Muscle of leg (tissue), 11 donors: ENCODE measurements around the gene KIF3A. TPM values are rescaled to one million over a fixed set of nuclear protein-coding genes. Genes with fewer than 3 reads are reported as not detected.

Experiments
- DNase-seq: peaks from one replicate; pipeline ENCODE4 v3.0.0; 2013
- H3K27ac ChIP-seq: one replicate; pipeline ENCODE4 v1.5.1; 2013; ENCODE audit warnings: mild to moderate bottlenecking, low read length, control low read depth
- H3K27me3 ChIP-seq: one replicate; pipeline ENCODE4 v1.6.1; 2013; ENCODE audit warnings: low read length; ENCODE audit not compliant: control insufficient read depth, insufficient read depth
- H3K36me3 ChIP-seq: one replicate; pipeline ENCODE4 v1.6.1; 2013; ENCODE audit warnings: low read length; ENCODE audit not compliant: control insufficient read depth, insufficient read depth
- H3K4me1 ChIP-seq: one replicate; pipeline ENCODE4 v1.6.1; 2013; ENCODE audit warnings: low read length; ENCODE audit not compliant: control insufficient read depth, insufficient read depth
- H3K4me3 ChIP-seq: one replicate; pipeline ENCODE4 v1.5.1; 2013; ENCODE audit warnings: low read length, control low read depth
- H3K9me3 ChIP-seq: replicated peaks from 2 replicates; pipeline ENCODE4 v1.6.1; 2013; ENCODE audit warnings: low read depth, low read length; ENCODE audit not compliant: control insufficient read depth
- WGBS: methylation state at CpG from one replicate; pipeline ENCODE4 v1.1.5; 2013; ENCODE audit warnings: missing lambda C conversion rate; ENCODE audit not compliant: insufficient coverage; 5-methylcytosine and 5-hydroxymethylcytosine counted together
- polyA plus RNA-seq, 8 donors: library from polyadenylated mRNA; unstranded; fragments of 120-200 nt; gene quantifications; one replicate each; pipeline versions ENCODE4 v1.2.1 to v1.2.3, GENCODE V29; 2013; ENCODE audit warnings: inconsistent platforms in 1 of 8, low replicate concordance in 1 of 8; ENCODE audit not compliant: insufficient read length in 8 of 8, insufficient read depth in 1 of 8
- total RNA-seq: library from RNA; stranded (reverse); fragments of 120-200 nt; gene quantifications from one replicate; pipeline ENCODE4 v1.2.4, GENCODE V29; 2013

Gene KIF3A
- total and polyA plus RNA-seq, 9 donors = 4.2 to 10.3 (median 6.6) TPM

GRCh38 chr5:132688536-132689339 is 48.6 kb downstream of the KIF3A start:
- Histone ChIP-seq H3K9me3 (no peaks in the 10 kb centered on the region), H3K4me1 (no peaks in the 10 kb centered on the region), H3K27me3 (no peaks in the 10 kb centered on the region), H3K4me3 (no peak overlapping the region), H3K36me3 (no peaks in the 10 kb centered on the region), H3K27ac (no peak overlapping the region)
- 40% methylated on average over 1 of the region's 7 CpGs for WGBS
- no peak for DNase-seq

GRCh38 chr5:132687995-132688394 is 49.4 kb downstream of the KIF3A start:
- no peak for DNase-seq
- Histone ChIP-seq H3K27me3 (no peaks in the 10 kb centered on the region), H3K27ac (no peak overlapping the region), H3K36me3 (no peaks in the 10 kb centered on the region), H3K4me3 (no peak overlapping the region), H3K4me1 (no peaks in the 10 kb centered on the region), H3K9me3 (no peaks in the 10 kb centered on the region)
- WGBS = 89% methylated on average over 4 of the region's 5 CpGs

- H3K4me3 ChIP-seq = no peak overlapping the region
- no peaks in the 10 kb centered on the region for H3K27me3 ChIP-seq
- H3K36me3 ChIP-seq = no peaks in the 10 kb centered on the region
- no peaks in the 10 kb centered on the region for H3K4me1 ChIP-seq
- DNase-seq = no peak
- H3K9me3 ChIP-seq = no peaks in the 10 kb centered on the region
- no peak overlapping the region for H3K27ac ChIP-seq
- 100% methylated on average over 1 of the region's 3 CpGs for whole genome bisulfite sequencing
Observed at GRCh38 chr5:132686193-132686592, 51.2 kb downstream of the KIF3A start.

GRCh38 chr5:132684922-132685720 is 52.2 kb downstream of the KIF3A start:
- no peaks in the 10 kb centered on the region for H3K9me3 ChIP-seq
- H3K36me3 ChIP-seq = no peaks in the 10 kb centered on the region
- H3K4me1 ChIP-seq = no peaks in the 10 kb centered on the region
- no peak for DNase-seq
- 96% methylated on average over 7 of the region's 12 CpGs for WGBS
- no peak overlapping the region for H3K4me3 ChIP-seq
- H3K27me3 ChIP-seq = no peaks in the 10 kb centered on the region
- H3K27ac ChIP-seq = no peak overlapping the region

- no peaks in the 10 kb centered on the region for H3K4me1 ChIP-seq
- H3K27me3 ChIP-seq = no peaks in the 10 kb centered on the region
- H3K4me3 ChIP-seq = no peak overlapping the region
- DNase-seq = no peak
- no peak overlapping the region for H3K27ac ChIP-seq
- no CpG with 5 or more reads among the region's 6 CpGs for WGBS
- no peaks in the 10 kb centered on the region for H3K36me3 ChIP-seq
- no peaks in the 10 kb centered on the region for H3K9me3 ChIP-seq
Observed at GRCh38 chr5:132684491-132684890, 52.9 kb downstream of the KIF3A start.

- Histone ChIP-seq H3K4me3 (no peak overlapping the region), H3K4me1 (no peaks in the 10 kb centered on the region), H3K27ac (no peak overlapping the region), H3K27me3 (no peaks in the 10 kb centered on the region), H3K36me3 (no peaks in the 10 kb centered on the region), H3K9me3 (no peaks in the 10 kb centered on the region)
- WGBS = 92% methylated on average over 2 of the region's 4 CpGs
- no peak for DNase-seq
Observed at GRCh38 chr5:132681983-132682382, 55.4 kb downstream of the KIF3A start.

- no peak overlapping the region for H3K4me3 ChIP-seq
- H3K9me3 ChIP-seq = no peaks in the 10 kb centered on the region
- 95% methylated on average over 1 of the region's 2 CpGs for whole genome bisulfite sequencing
- no peaks in the 10 kb centered on the region for H3K36me3 ChIP-seq
- no peaks in the 10 kb centered on the region for H3K4me1 ChIP-seq
- no peaks in the 10 kb centered on the region for H3K27me3 ChIP-seq
- no peak overlapping the region for H3K27ac ChIP-seq
- no peak for DNase-seq
Observed at GRCh38 chr5:132681476-132681831, 55.9 kb downstream of the KIF3A start.

- Histone ChIP-seq H3K4me3 (no peak overlapping the region), H3K9me3 (no peaks in the 10 kb centered on the region), H3K4me1 (no peaks in the 10 kb centered on the region), H3K27me3 (no peaks in the 10 kb centered on the region), H3K36me3 (no peaks in the 10 kb centered on the region), H3K27ac (no peak overlapping the region)
- no peak for DNase-seq
- 87% methylated on average over 7 of the region's 8 CpGs for WGBS
Observed at GRCh38 chr5:132680780-132681475, 56.4 kb downstream of the KIF3A start.

- Histone ChIP-seq H3K9me3 (no peaks in the 10 kb centered on the region), H3K27ac (no peak overlapping the region), H3K36me3 (no peaks in the 10 kb centered on the region), H3K4me1 (no peaks in the 10 kb centered on the region), H3K27me3 (no peaks in the 10 kb centered on the region), H3K4me3 (no peak overlapping the region)
- 88% methylated on average over 12 of the region's 15 CpGs for WGBS
- no peak for DNase-seq
Observed at GRCh38 chr5:132679717-132680380, 57.5 kb downstream of the KIF3A start.

- Histone ChIP-seq H3K4me3 (no peak overlapping the region), H3K27ac (no peak overlapping the region), H3K36me3 (no peaks in the 10 kb centered on the region), H3K27me3 (no peaks in the 10 kb centered on the region), H3K9me3 (no peaks in the 10 kb centered on the region), H3K4me1 (no peaks in the 10 kb centered on the region)
- no peak for DNase-seq
- WGBS = 68% methylated on average over 4 of the region's 7 CpGs
Observed at GRCh38 chr5:132679166-132679565, 58.2 kb downstream of the KIF3A start.
